ENCODE results near the gene SERPINI2.

SERPINI2 gene, protein sequence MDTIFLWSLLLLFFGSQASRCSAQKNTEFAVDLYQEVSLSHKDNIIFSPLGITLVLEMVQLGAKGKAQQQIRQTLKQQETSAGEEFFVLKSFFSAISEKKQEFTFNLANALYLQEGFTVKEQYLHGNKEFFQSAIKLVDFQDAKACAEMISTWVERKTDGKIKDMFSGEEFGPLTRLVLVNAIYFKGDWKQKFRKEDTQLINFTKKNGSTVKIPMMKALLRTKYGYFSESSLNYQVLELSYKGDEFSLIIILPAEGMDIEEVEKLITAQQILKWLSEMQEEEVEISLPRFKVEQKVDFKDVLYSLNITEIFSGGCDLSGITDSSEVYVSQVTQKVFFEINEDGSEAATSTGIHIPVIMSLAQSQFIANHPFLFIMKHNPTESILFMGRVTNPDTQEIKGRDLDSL

DNA sequence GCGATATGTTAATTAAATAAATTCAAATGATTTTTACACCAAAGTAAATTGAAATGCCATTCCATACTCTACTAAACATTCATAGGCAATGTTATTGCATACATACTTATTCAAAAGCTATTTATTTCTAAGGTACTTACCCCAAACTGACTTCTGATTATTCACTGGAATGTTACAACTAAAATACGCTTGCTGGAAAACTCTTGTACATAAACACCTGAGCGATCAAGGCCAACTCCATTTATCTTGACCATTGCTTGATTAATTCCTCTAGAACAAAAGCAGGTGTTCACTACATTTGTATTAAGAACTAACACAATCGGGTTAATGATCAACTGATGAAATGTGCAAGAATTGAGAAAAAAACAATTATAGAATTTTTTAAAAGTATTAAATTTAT lies at the start of gene SERPINI2:
TSS of gene SERPINI2 (minus strand) at position 180 of the 400 bp plus-strand sequence. CDS start 2,208 bp downstream, outside the sequence.
- DNase-seq (ENCODE audit: low spot score), result no peak

DNA sequence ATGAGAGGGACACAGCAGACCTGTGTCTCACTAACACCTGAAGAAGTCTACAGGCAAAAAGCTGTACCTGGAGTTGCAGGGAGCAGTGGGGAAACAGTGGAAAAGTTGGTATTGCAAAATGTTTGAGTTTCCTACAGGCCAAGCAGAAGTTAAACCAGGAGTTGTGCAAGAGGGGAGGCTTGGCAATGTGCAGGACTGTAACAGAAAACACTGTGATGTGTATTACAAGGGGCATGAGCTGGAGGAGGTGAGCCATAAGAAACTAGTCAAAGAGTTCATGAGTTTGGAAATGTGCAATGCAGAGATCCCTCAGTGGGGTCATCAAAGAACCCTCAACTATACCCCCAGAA lies 47.1 kb upstream of the SERPINI2 start:
- no peak for DNase-seq (ENCODE audit: low spot score)

DNA sequence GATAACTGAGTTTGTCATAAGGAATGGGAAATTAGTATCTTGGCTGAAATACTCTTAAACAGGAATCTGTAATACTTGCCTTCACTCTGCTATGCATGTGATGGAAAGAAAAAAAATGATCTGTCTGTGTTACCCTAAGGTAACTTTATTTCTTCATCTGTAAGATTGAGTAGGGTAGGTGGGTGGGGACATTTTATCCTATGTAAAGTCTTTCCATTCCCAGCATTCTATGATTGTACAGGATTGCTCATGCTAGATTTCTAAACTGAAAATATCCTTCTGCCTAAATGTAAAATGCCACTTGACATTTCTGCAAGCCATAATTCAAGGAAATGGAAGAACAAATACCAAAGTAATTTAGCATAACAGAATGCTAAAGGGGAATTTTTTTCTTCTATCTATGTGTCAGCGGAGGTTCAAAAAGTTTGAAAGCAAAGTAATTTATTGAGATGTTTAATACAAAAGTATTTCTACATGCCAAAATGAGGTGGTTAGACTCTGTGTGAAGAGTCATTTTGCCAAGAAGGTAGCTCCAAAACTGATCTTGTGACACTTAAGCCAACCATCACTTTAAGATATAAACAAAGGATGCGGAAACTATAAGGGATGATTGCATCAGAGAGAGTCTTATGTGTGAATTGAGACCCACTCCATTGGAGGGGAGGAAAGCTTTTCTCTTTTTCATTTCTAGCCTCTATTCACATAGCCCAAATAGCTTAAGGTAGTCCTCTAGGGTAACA lies 46.6 kb upstream of the SERPINI2 start:
- no peak for DNase-seq (ENCODE audit: low spot score)

DNA sequence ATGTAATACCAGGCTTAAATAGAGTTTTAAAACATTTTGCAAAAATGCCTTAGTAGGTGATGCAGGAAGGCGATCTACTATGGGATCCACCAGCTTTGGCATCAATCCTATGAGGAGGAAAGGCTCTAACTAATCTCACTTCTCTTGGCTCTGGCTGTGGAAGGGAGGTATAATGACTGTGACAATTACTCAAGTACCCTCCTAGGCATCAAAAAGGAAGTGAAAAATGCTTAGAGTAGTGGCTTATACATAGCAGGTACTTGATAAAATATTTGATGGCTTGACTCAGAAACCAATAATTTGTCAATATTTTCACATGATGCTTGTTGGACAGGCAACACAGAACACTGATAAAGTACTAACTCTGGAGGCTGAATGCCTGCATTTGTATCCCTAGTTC lies 34.1 kb upstream of the SERPINI2 start:
- no peak for DNase-seq (ENCODE audit: low spot score)

DNA sequence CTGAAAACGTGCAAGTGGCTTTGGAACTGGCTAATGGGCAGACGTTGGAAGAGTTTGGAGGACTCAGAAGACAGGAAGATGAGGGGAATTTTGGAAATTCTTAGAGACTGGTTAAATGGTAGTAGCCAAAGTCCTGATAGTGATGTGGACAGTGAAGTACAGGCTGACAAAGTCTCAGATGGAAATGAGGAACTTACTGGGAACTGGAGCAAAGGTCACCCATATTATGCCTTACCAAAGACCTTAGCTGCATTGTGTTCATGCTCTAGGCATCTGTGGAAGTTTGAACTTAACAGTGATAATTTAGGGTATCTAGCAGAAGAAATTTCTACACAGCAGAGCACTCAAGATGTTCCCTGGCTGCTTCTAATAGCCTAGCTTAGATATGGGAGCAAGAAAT lies 28.6 kb upstream of the SERPINI2 start:
- no peak for DNase-seq (ENCODE audit: low spot score)

DNA sequence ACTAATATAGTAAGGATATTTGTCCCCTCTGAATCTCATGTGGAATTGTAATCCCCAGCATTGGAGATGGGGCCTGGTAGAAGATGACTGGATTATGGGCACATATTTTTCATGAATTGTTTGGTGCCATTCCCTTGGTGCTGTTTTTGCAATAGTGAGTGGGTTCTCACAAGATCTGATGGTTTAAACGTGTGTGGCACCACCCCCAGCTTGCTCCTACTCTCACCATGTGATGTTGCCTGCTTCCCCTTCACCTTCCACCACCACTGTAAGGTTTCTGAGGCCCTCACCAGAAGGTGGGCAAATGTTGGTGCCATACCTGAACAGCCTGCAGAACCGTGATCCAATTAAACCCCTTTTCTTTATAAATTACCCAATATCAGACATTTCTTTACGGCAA lies 28.1 kb upstream of the SERPINI2 start:
- no peak for DNase-seq (ENCODE audit: low spot score)

DNA sequence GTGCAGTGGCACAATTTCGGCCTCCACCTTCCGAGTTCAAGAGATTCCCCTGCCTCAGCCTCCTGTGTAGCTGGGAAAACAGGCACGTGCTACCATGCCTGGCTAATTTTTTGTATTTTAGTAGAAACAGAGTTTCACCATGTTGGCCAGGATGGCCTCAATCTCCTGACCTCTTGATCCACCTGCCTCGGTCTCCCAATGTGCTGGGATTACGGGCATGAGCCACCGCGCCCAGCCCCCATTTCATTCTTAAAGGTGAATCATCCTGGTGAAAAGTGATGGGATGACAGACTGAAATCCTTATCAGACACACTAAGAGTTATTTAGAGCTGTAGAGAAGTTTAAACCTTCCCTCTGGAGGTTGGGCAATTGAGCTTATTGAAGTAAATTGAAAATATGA lies 24.1 kb upstream of the SERPINI2 start:
- DNase-seq (ENCODE audit: low spot score), result no peak

DNA sequence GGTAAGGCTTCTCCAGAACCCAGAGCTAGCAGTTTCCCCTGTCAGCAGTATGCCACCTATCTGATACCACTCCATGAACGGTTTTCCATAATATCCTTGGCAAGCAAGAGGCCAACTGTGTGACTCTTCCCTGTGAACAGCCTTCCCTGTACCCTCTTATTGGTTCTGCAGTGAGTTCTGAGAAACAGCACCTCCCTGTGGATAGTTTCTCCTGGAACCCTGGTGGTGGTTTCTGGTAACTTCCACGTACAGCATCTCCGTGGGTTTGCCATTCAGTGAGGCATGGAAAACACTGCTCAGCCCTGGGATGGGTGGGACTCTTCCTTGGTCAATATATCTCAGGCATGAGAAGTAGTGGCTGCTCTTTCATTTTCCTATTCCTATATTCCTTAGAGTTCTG lies 19.4 kb upstream of the SERPINI2 start:
- no peak for DNase-seq (ENCODE audit: low spot score)

DNA sequence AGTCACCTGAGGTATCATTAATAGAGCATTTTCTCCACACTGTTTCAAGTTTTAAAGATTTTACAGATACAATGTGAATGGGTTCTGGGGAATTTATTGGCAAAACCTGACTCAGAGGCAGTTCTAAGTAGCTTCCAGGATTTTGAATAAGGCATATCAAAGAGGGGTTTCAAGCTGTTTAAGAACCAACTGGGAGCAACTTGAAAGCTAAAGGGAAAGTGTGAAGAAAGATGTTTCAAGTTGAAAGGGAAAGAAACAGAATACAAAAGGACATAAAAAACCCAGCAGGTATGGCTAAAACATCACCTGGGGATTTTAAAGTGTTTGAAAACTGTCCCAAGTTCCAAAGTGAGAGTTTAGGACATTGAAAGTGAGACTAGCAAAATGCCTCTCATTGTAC lies 17.8 kb upstream of the SERPINI2 start:
- no peak for DNase-seq (ENCODE audit: low spot score)

DNA sequence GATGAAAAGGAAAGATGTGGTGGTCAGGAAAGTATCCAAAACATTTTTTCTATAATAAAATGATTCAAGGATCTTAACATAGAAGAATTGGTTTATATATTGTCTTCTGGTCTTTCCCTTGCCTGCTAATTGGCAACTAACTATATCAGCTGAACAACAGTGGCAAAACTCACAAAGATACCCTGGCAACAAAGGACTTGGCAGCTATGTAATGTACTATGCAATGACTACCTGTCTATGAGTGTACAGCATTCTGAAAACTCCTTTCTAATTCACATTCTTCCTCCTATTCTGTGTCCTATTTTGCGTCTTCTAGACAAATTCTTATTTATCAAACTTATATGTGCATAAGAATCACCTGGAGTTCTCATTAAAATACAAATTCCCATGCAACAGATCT lies 15.7 kb upstream of the SERPINI2 start:
- no peak for DNase-seq (ENCODE audit: low spot score)

DNA sequence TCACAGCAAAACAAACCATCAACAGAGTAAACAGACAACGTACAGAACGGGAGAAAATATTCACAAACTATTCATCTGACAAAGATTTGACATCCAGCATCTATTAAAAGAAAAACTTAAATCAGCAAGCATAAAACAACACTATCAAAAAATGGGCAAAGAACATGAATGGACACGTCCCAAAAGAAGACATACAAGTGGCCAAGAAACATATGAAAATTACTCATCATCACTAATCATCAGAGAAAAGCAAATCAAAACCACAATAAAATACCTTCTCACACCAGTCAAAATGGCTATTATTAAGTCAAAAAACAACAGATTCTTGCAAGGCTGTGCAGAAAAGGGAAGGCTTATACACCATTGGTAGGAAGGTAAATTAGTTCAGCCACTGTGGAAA lies 13.7 kb upstream of the SERPINI2 start:
- DNase-seq (ENCODE audit: low spot score), result no peak

DNA sequence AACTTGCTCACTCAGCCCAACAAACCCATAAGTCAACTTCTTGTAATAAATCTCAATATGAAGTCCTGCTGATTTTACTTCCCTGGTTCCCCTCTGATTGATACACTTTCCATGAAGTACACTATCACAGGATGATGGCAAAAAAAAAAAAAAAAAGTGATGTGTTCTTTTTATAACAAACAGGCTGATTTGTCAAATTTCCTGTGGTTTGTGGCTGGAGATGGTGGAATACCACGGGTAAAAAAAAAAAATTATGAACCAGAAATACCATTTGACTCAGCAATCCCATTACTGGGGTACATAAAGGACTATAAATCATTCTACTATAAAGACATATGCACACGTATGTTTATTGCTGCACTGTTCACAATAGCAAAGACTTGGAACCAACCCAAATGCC lies 10.7 kb upstream of the SERPINI2 start:
- no peak for DNase-seq (ENCODE audit: low spot score)

DNA sequence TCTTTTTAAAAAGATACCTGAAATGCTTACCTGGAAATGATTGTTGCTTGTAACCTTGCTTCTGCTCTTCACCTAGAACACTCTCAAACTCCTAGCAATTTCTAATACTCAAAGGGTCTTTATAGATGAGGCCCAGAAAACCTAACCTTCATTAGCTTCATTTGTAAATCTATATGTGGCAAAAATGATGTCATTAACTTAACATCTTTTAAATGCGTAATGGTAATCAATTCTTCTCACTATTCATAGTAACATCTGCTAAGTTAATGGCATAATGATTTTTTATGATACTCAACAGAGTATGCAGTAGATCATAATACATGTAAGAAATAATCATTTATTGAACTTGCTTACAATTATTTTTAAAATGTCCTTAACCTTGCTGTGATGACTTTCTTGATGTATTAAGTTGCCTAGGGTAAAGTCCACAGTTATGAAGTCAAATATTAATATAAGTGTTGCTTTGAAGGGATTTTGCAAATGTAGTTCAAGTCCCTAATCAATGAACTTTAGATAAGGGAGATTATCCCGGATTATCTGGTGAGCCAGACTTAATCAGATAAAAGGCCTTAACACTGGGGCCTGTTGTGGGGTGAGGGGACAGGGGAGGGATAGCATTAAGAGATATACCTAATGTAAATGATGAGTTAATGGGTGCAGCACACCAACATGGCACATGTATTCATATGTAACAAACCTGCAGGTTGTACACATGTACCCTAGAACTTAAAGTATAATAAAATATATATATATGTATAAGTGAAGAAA lies 10.1 kb upstream of the SERPINI2 start:
- no peak for DNase-seq (ENCODE audit: low spot score)

DNA sequence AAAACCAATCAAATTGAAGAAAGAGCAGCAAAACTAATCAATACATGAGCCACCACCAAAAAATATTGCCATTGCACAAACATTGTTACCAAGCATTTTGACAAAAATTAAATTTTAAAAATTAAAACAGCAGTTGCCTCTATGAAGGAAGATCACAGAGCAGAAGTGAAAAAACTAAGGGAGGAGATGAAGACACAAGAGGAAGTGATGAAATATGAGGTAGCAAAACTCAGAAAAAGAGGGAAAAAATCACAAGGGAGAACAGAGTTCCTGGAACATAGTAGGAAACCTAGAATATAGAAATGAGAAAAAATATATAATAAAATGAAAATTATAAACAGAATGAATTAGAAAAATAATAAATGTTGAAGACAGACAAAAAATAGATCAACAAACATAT lies 7.3 kb upstream of the SERPINI2 start:
- no peak for DNase-seq (ENCODE audit: low spot score)

DNA sequence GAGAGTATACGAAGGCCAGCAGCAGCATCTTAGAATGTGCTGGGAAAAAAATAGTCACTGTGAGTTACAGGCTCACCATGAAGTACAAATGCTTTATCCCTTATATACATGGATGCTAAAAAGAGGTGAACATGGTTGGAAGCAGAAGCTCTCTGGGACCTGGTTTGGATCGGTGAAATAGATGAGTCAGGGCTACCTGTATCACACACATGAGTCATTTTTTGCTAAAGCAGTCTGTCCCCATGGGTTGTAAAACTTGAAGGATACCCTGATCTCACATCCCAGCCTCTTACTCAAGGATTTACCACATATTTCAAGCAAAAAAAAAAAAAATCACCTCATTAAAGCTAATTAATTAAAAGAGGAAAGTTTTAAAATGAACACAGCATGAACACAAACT lies 6.9 kb upstream of the SERPINI2 start:
- no peak for DNase-seq (ENCODE audit: low spot score)

DNA sequence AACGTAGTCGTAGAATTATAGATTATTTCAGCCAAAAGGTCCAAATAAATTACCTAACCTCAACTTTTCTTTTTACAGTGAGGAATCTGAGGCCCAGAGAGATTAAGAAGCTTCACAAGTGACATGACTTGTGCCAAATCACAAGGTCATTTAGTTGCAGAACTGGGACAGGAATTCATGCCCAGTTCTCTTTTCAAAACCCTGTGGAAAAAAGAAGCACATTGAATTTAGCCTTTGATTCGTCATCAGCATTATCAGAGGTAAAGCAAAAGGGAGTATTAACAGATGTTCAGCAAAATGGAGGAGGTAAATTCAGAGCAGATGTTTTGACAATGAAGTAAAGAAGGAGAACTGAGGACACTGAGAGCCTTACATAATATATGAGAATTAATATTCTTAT lies 4.5 kb downstream of the SERPINI2 start:
- no peak for DNase-seq (ENCODE audit: low spot score)

DNA sequence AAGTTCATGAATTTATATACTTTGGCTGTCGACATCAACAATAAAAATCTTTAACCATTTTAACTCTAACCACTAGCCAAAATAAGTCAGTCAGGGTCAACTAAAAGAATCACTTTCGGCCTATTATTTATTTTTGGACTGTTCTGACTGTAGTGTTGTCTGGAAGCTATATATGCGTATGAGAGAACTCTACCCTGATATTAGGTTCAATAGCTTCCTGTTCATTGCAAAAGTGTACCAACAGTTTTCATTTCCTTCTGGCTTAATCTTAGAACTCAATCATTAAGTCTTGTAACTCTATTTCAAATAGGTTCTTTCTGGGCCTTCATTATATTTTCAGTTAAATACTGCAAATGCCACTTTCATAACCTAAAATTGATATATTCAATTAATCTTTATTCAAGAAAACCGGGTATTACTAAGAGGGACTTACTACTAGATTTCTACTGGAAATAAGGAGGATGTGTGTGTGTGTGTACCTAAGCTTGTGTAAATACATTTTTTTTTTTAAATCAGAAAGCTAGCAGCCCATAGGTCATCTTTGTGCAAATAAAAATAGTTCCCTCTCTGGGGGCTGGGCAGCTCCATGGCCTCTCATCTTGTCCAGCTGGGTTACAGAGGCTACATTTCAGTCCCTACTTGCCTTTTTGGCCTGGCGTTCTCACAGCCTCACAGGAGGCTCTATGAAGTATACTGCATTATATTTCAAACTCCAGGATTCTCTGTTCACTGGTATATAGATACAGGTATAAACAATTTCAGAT lies 5.8 kb downstream of the SERPINI2 start:
- DNase-seq (ENCODE audit: low spot score), result no peak

DNA sequence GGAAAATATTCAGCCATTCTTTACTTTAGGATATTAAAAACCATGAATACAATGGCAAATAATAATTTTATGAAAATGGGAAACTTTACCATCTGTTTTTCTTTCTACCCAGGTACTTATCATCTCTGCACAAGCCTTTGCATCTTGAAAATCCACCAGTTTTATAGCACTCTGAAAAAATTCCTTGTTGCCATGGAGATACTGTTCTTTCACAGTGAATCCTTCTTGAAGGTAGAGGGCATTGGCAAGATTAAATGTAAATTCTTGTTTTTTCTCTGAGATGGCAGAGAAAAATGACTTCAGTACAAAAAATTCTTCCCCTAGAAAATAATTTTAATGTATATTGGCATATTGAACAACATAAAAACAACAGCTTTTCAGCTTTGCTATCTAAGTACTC lies 6.9 kb downstream of the SERPINI2 start:
- DNase-seq (ENCODE audit: low spot score), result no peak

DNA sequence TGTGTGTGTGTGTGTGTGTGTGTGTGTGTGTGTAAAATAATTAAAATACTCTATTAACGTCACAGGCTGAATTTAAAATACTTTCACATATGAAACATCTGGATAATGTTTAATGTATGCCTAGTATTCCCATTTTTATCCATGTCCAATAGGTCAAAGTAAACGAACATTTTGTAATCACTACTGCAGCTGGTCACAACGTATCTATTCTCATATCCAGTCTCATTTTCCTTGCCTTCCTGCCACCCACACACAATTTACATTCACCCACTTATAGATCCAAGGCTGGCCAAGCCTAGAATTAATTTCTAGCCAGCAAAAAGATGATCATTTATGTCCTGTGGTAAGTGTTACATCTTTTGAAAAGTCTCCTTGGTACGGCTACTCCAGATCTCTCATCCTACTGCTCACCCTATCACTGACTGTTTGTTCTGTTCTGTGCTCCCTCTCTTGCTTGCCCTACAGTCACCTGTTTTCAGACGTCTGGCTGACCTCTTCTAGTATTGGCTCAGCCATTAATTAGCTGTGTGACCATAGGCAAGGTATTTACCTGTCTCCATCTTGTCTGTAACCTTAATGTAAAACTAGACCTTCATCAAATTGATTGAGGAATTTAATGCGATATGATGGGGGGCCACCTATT lies 17.6 kb downstream of the SERPINI2 start:
- no peak for DNase-seq (ENCODE audit: low spot score)

DNA sequence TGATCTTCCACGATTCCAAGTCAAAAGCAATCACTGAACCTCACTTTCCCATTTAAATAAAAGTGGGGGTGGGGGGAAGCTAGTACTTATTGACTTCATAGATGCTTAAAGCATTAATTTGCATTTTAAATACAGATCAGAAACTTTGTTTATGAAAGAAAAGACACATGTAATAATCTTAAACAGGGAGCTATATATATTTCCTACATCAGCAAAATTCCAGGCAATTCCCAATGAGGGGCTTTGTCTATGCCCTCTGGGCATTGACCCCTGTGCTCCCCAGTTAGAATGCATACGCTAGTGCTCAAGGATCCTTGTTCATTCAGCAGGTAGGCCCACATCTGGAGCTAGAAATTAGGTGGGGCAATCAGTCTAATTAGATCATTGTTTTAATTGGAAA lies 20.0 kb downstream of the SERPINI2 start:
- no peak for DNase-seq (ENCODE audit: low spot score)

DNA sequence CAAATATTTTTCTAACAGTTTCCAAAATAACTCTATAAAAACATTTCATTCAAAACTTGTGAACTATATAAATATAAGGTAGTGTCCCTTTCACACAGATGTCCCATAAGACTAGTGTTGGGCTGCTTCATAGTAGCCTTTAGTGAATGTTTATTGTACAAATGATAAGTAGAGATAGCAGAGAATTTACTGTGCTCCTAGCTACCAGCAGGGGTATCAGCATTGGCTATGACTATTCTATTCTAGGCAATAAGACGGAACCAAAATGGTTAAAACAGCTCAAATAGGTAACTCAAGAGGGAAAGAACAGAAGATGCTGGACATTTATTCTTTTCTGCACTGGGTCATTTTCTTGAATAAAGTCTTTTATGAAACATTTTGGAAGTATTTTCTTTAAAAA lies 22.6 kb downstream of the SERPINI2 start:
- DNase-seq (ENCODE audit: low spot score), result no peak

DNA sequence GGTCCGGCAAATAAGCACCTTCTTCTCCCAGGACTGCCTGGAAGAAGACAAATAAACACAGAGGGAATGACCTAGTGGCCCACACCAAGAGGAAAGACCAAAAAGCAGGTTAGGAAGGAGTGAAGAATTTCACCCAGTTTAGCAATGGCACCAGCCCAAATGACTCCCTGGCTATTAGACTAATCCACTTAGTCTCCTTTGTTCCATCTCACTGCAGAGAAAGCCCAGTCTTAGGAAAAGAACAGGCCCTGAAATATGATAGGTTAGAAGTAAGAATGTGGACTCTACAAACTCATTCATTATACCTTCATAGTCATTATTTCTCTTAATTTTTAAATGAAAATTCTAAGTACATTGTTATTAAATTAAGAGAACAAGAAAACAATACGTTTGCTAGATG lies 23.2 kb downstream of the SERPINI2 start:
- no peak for DNase-seq (ENCODE audit: low spot score)

All from left forelimb (tissue), 1 donor.